DND-41 (cell line): ENCODE results near the gene DLG2.

Experiments used
- ATAC-seq: fragments of 200-7000 bp; cut with Tn5 transposase; 3 replicates; pipeline ENCODE4 v1.9.1; 2021; ENCODE audit warnings: low read depth; ENCODE audit not compliant: insufficient read depth
- DNase-seq: peaks from one replicate; pipeline ENCODE4 v3.0.0-alpha.2; 2020
- H2AFZ ChIP-seq: 2 replicates; pipeline ENCODE4 v1.6.0; 2012; ENCODE audit warnings: low read depth, low read length
- H3K27ac ChIP-seq: 2 replicates; pipeline ENCODE4 v1.5.1; 2012; ENCODE audit warnings: low read length, inconsistent platforms
- H3K27me3 ChIP-seq: fragments of 200-600 bp; sonication (generic); 2 replicates; pipeline ENCODE4 v1.6.0; 2012; ENCODE audit warnings: low read length, mild to moderate bottlenecking, inconsistent platforms; ENCODE audit not compliant: insufficient read depth, poor library complexity
- H3K36me3 ChIP-seq: 2 replicates; pipeline ENCODE4 v1.5.1; 2012; ENCODE audit warnings: low read length, inconsistent platforms; ENCODE audit not compliant: insufficient read depth
- H3K4me1 ChIP-seq: 2 replicates; pipeline ENCODE4 v1.5.1; 2012; ENCODE audit warnings: mild to moderate bottlenecking, low read length; ENCODE audit not compliant: insufficient read depth
- H3K4me2 ChIP-seq: 2 replicates; pipeline ENCODE4 v1.6.0; 2012; ENCODE audit warnings: mild to moderate bottlenecking, moderate library complexity, low read length, inconsistent platforms; ENCODE audit not compliant: insufficient read depth
- H3K4me3 ChIP-seq, 2 experiments: fragments of 200-600 bp in 1 of 2; shearing (Covaris generic) in 1 of 2; 2 replicates each; pipeline ENCODE4 v1.5.1; 2012 to 2016; ENCODE audit warnings: inconsistent platforms in 2 of 2, low read length in 2 of 2, mild to moderate bottlenecking in 2 of 2, low read depth in 1 of 2, moderate library complexity in 1 of 2
- H3K79me2 ChIP-seq: 2 replicates; pipeline ENCODE4 v1.6.0; 2012; ENCODE audit warnings: low read length, inconsistent platforms; ENCODE audit not compliant: insufficient read depth
- H3K9ac ChIP-seq: 2 replicates; pipeline ENCODE4 v1.6.0; 2012; ENCODE audit warnings: low read depth, mild to moderate bottlenecking, inconsistent platforms, low read length, moderate library complexity
- H3K9me3 ChIP-seq: 2 replicates; pipeline ENCODE4 v1.5.1; 2012; ENCODE audit warnings: low read length, moderate library complexity, mild to moderate bottlenecking, inconsistent platforms; ENCODE audit not compliant: insufficient read depth, severe bottlenecking
- H4K20me1 ChIP-seq: 2 replicates; pipeline ENCODE4 v1.6.0; 2012; ENCODE audit warnings: low read length; ENCODE audit not compliant: insufficient read depth
- CTCF ChIP-seq: IDR thresholded peaks from 2 replicates; pipeline ENCODE4 v1.5.1; 2012; ENCODE audit warnings: borderline replicate concordance, low read length, moderate library complexity, mild to moderate bottlenecking; ENCODE audit not compliant: poor library complexity, severe bottlenecking; ENCODE audit errors: extremely low read depth
- EZH2 ChIP-seq: IDR thresholded peaks from 3 replicates; pipeline ENCODE4 v1.6.1; 2012; ENCODE audit warnings: borderline replicate concordance, low read depth, mild to moderate bottlenecking, moderate library complexity, low read length, inconsistent platforms; ENCODE audit not compliant: severe bottlenecking

The DLG2 gene

GRCh38 chr11:84645988-84646694, 981.0 kb downstream of the DLG2 start:
- H3K27ac ChIP-seq, result no peak overlapping the region
- H3K4me2 ChIP-seq, result no peak overlapping the region
- no peaks in the 10 kb centered on the region for H3K36me3 ChIP-seq
- H3K4me3 ChIP-seq, result no peak overlapping the region
- H3K9ac ChIP-seq, result no peak overlapping the region
- DNase-seq (no peak), ATAC-seq (no peak)
- no peak for TF ChIP-seq CTCF
- no peak for TF ChIP-seq EZH2
- H3K79me2 ChIP-seq, result no peaks in the 10 kb centered on the region
- H4K20me1 ChIP-seq, result no peaks in the 10 kb centered on the region
- H2AFZ ChIP-seq, result no peak overlapping the region
- H3K27me3 ChIP-seq, result no peaks in the 10 kb centered on the region
- no peaks in the 10 kb centered on the region for H3K9me3 ChIP-seq
- H3K4me1 ChIP-seq, result no peaks in the 10 kb centered on the region

- Histone ChIP-seq H3K27me3 (no peaks in the 10 kb centered on the region), H3K4me2 (no peak overlapping the region), H3K27ac (no peak overlapping the region), H4K20me1 (no peaks in the 10 kb centered on the region), H3K4me3 (no peak overlapping the region), H3K9ac (no peak overlapping the region), H3K9me3 (no peaks in the 10 kb centered on the region), H3K36me3 (no peaks in the 10 kb centered on the region), H3K4me1 (no peaks in the 10 kb centered on the region), H2AFZ (no peak overlapping the region), H3K79me2 (no peaks in the 10 kb centered on the region)
- TF ChIP-seq EZH2 (no peak), CTCF (no peak)
- ATAC-seq (no peak), DNase-seq (no peak)
Measured at GRCh38 chr11:84642500-84642899, 984.6 kb downstream of the DLG2 start.

- no peak overlapping the region for H2AFZ ChIP-seq
- no peaks in the 10 kb centered on the region for H3K9me3 ChIP-seq
- H4K20me1 ChIP-seq, result no peaks in the 10 kb centered on the region
- H3K27me3 ChIP-seq, result no peaks in the 10 kb centered on the region
- TF ChIP-seq EZH2 (no peak), CTCF (no peak)
- no peak overlapping the region for H3K27ac ChIP-seq
- no peaks in the 10 kb centered on the region for H3K36me3 ChIP-seq
- H3K79me2 ChIP-seq, result no peaks in the 10 kb centered on the region
- DNase-seq (no peak), ATAC-seq (no peak)
- no peak overlapping the region for H3K9ac ChIP-seq
- no peak overlapping the region for H3K4me3 ChIP-seq
- no peaks in the 10 kb centered on the region for H3K4me1 ChIP-seq
- H3K4me2 ChIP-seq, result no peak overlapping the region
Measured at GRCh38 chr11:84634309-84634708, 992.8 kb downstream of the DLG2 start.
